22Rv1 (cell line): ENCODE results near the gene PCDHB10.
A peak's percentile ranks its signal among the peaks of the same experiment; 100 is the strongest.
"Not testable (repeated sequence)": the region's sequence is repeated elsewhere in the genome, so short reads cannot be mapped to it uniquely, and the experiment has no call there.

Experiments used
- ZFX ChIP-seq: fragments of 450-650 bp; IDR thresholded peaks from 2 replicates; pipeline ENCODE4 v1.6.1; 2017; ENCODE audit warnings: antibody characterized with exemption, borderline replicate concordance
- TF ChIP-seq, protein P1 (sequence below): fragments of 450-650 bp; IDR thresholded peaks from 2 replicates; pipeline ENCODE4 v1.5.1; 2017; ENCODE audit warnings: mild to moderate bottlenecking

DNA sequence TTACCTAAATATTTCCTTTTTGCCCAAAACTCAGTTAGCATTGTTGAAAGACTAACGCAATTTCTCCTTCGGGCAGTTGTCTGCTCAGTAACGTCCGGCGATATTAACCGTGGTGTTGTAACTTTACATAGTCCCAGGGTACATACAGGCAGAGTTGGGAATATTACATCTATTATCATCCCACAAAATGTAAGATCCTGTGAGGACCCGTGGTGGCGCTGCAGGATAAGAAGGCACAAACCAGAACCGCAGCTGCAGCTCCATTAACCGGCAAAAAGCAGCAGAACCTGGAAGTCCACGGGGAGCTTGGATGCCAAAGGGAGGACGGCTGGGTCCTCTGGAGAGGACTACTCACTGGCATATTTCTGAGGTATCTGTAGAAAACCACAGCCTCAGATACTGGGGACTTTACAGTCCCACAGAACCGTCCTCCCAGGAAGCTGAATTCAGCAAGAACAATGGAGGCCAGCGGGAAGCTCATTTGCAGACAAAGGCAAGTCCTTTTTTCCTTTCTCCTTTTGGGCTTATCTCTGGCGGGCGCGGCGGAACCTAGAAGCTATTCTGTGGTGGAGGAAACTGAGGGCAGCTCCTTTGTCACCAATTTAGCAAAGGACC, 14.5 kb upstream of the PCDHB10 start, which contains the start of gene PCDHB8:
- TF ChIP-seq, protein P1, sequence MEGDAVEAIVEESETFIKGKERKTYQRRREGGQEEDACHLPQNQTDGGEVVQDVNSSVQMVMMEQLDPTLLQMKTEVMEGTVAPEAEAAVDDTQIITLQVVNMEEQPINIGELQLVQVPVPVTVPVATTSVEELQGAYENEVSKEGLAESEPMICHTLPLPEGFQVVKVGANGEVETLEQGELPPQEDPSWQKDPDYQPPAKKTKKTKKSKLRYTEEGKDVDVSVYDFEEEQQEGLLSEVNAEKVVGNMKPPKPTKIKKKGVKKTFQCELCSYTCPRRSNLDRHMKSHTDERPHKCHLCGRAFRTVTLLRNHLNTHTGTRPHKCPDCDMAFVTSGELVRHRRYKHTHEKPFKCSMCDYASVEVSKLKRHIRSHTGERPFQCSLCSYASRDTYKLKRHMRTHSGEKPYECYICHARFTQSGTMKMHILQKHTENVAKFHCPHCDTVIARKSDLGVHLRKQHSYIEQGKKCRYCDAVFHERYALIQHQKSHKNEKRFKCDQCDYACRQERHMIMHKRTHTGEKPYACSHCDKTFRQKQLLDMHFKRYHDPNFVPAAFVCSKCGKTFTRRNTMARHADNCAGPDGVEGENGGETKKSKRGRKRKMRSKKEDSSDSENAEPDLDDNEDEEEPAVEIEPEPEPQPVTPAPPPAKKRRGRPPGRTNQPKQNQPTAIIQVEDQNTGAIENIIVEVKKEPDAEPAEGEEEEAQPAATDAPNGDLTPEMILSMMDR, result peak; percentile 89
- not testable (repeated sequence) for TF ChIP-seq ZFX
